Endothelial cell of umbilical vein (primary cell): ENCODE results near the gene SYNGR3. TPM values are rescaled to one million over a fixed set of nuclear protein-coding genes. Genes with fewer than 3 reads are reported as not detected.

Experiments
- BruUV-seq: library from RNA; stranded (reverse); fragments of 400-500 nt; replicated peaks from 2 replicates; lab custom pipeline; 2021; lab: Mats Ljungman, UMichigan
- CTCF ChIA-PET: fragments of 300-600, 350-600 bp; sonication (Branson Sonifier 250); formaldehyde crosslinking; loops from one replicate; lab custom pipeline; 2021; ENCODE audit warnings: antibody characterized with exemption, inconsistent platforms; lab: Charles Lee
- POLR2A ChIA-PET: fragments of 300-600, 350-600 bp; sonication (Branson Sonifier 250); formaldehyde crosslinking; loops from one replicate; lab custom pipeline; 2021; ENCODE audit warnings: antibody characterized with exemption, inconsistent platforms; lab: Charles Lee
- DNase-seq: peaks from one replicate; pipeline ENCODE4 v3.0.0-alpha.2; 2011; ENCODE audit warnings: low read depth, low spot score
- FAIRE-seq: peaks from 2 replicates; lab custom pipeline; 2011; peaks lifted over from hg19 to GRCh38; lab: Jason Lieb, UNC
- H2AFZ ChIP-seq: 2 replicates; pipeline ENCODE4 v1.6.0; 2012; ENCODE audit warnings: low read depth, low read length, control low read depth, inconsistent platforms
- H3K27ac ChIP-seq: 2 replicates; pipeline ENCODE4 v1.5.1; 2011; ENCODE audit warnings: low read depth, mild to moderate bottlenecking, control low read depth, low read length, moderate library complexity; ENCODE audit not compliant: insufficient read depth
- H3K27me3 ChIP-seq, 2 experiments: 2 replicates each; pipeline versions ENCODE4 v1.6.0 to v1.6.1; 2011; ENCODE audit warnings: low read length in 2 of 2, mixed read lengths in 1 of 2; ENCODE audit not compliant: control insufficient read depth in 2 of 2, insufficient read depth in 2 of 2
- H3K36me3 ChIP-seq, 2 experiments: 2 replicates in 1 of 2; 3 replicates in 1 of 2; pipeline ENCODE4 v1.5.1; 2011; ENCODE audit warnings: low read length in 2 of 2, mild to moderate bottlenecking in 1 of 2, moderate library complexity in 1 of 2; ENCODE audit not compliant: control insufficient read depth in 2 of 2, insufficient read depth in 2 of 2; ENCODE audit errors: extremely low read depth in 1 of 2
- H3K4me1 ChIP-seq: 3 replicates; pipeline ENCODE4 v1.5.1; 2011; ENCODE audit warnings: mild to moderate bottlenecking, low read length; ENCODE audit not compliant: control insufficient read depth, insufficient read depth; ENCODE audit errors: extremely low read depth
- H3K4me2 ChIP-seq: 2 replicates; pipeline ENCODE4 v1.6.1; 2011; ENCODE audit warnings: low read length, control low read depth, mixed read lengths; ENCODE audit not compliant: insufficient read depth
- H3K4me3 ChIP-seq, 3 experiments: fragments of 200-600 bp in 1 of 3; sonication (generic), shearing (Covaris generic) in 1 of 3; replicated peaks in 1 of 3; 2 replicates each; pipeline ENCODE4 v1.5.1; 2011 to 2016; ENCODE audit warnings: control low read depth in 3 of 3, low read length in 3 of 3, mild to moderate bottlenecking in 2 of 3, inconsistent platforms in 1 of 3, low read depth in 1 of 3, moderate library complexity in 1 of 3; ENCODE audit not compliant: insufficient read depth in 1 of 3
- H3K79me2 ChIP-seq: 2 replicates; pipeline ENCODE4 v1.6.0; 2012; ENCODE audit warnings: low read length, inconsistent platforms; ENCODE audit not compliant: control insufficient read depth, insufficient read depth
- H3K9ac ChIP-seq: replicated peaks from 2 replicates; pipeline ENCODE3; 2011; ENCODE audit warnings: low read length, control low read depth; ENCODE audit not compliant: insufficient read depth; ENCODE audit errors: extremely low read depth
- H3K9me1 ChIP-seq: replicated peaks from 3 replicates; pipeline ENCODE4 v1.6.0; 2011; ENCODE audit warnings: mild to moderate bottlenecking, low read length; ENCODE audit not compliant: control insufficient read depth, insufficient read depth; ENCODE audit errors: extremely low read depth
- H3K9me3 ChIP-seq: replicated peaks from 2 replicates; pipeline ENCODE4 v1.5.1; 2012; ENCODE audit warnings: low read length, inconsistent platforms; ENCODE audit not compliant: control insufficient read depth, insufficient read depth
- H4K20me1 ChIP-seq: replicated peaks from 2 replicates; pipeline ENCODE3; 2011; ENCODE audit warnings: mild to moderate bottlenecking, low read length; ENCODE audit not compliant: control insufficient read depth, insufficient read depth; ENCODE audit errors: extremely low read depth
- EZH2 ChIP-seq: IDR thresholded peaks from 2 replicates; pipeline ENCODE4 v1.6.1; 2012; ENCODE audit warnings: borderline replicate concordance, low read depth, mild to moderate bottlenecking, moderate library complexity, low read length, inconsistent platforms; ENCODE audit not compliant: severe bottlenecking
- FOS ChIP-seq: IDR thresholded peaks from 2 replicates; pipeline ENCODE4 v1.6.1; 2011; ENCODE audit warnings: mild to moderate bottlenecking, low read length, moderate library complexity, borderline replicate concordance; ENCODE audit not compliant: insufficient read depth
- GATA2 ChIP-seq: IDR thresholded peaks from 2 replicates; pipeline ENCODE4 v1.7.0; 2011; ENCODE audit warnings: low read depth, mild to moderate bottlenecking, moderate library complexity, mixed read lengths, low read length; ENCODE audit not compliant: insufficient read length, insufficient read depth
- JUN ChIP-seq: IDR thresholded peaks from 2 replicates; pipeline ENCODE4 v1.6.1; 2011; ENCODE audit warnings: borderline replicate concordance, low read depth; ENCODE audit not compliant: insufficient read length, insufficient read depth
- MYC ChIP-seq: IDR thresholded peaks from one replicate; pipeline ENCODE4 v1.6.1; 2011; ENCODE audit warnings: mild to moderate bottlenecking, low read depth, low read length
- POLR2A ChIP-seq: IDR thresholded peaks from 2 replicates; pipeline ENCODE4 v1.6.1; 2012; ENCODE audit warnings: low read depth, mild to moderate bottlenecking, control low read depth, low read length
- POLR2AphosphoS5 ChIP-seq: IDR thresholded peaks from 2 replicates; pipeline ENCODE4 v1.6.1; 2012; ENCODE audit warnings: low read depth, mild to moderate bottlenecking, control low read depth, low read length, moderate library complexity; ENCODE audit not compliant: insufficient read depth
- dilution Hi-C: fragments of 300-500 bp; cut with MboI; formaldehyde crosslinking; loops from one replicate; pipeline ENCODE4 v1.15.0; 2019; ENCODE audit warnings: low sequenced_read_pairs; ENCODE audit not compliant: extremely low pct_ligation_motif_present
- intact Hi-C: fragments of 100-400 bp; cut with micrococcal nuclease; formaldehyde crosslinking; loops from one replicate; pipeline ENCODE4 v1.10.0; 2022
- polyA plus RNA-seq, 4 experiments: library from polyadenylated mRNA; depleted of rRNA in 3 of 4; stranded (reverse) in 3 of 4; unstranded in 1 of 4; fragments of >200 nt; gene quantifications; 2 replicates each; pipeline versions ENCODE4 v1.2.1 to v1.2.3, GENCODE V29; 2011 to 2012; ENCODE audit warnings: missing spikeins in 1 of 4
- total RNA-seq: library from RNA; stranded (reverse); gene quantifications from 2 replicates; pipeline ENCODE4 v1.2.3, GENCODE V29; 2021
- TF ChIP-seq, protein P1 (sequence below), 2 donors: IDR thresholded peaks; 1 replicate in 1 of 2; 2 replicates in 1 of 2; pipeline ENCODE4 v1.5.1; 2011; ENCODE audit warnings: low read length in 2 of 2, mild to moderate bottlenecking in 2 of 2, moderate library complexity in 2 of 2, control low read depth in 1 of 2, inconsistent platforms in 1 of 2, low read depth in 1 of 2; ENCODE audit not compliant: insufficient read depth in 1 of 2; ENCODE audit errors: extremely low read depth in 1 of 2
- TF ChIP-seq, protein P2 (sequence below): IDR thresholded peaks from 2 replicates; pipeline ENCODE4 v1.6.1; 2011; ENCODE audit not compliant: insufficient read depth, insufficient read length

The SYNGR3 gene
- total and polyA plus RNA-seq, 2 donors (not counting 3 experiments of a cell fraction or from before 2014, with no cell fraction given): 0.95 to 1.4 TPM

DNA sequence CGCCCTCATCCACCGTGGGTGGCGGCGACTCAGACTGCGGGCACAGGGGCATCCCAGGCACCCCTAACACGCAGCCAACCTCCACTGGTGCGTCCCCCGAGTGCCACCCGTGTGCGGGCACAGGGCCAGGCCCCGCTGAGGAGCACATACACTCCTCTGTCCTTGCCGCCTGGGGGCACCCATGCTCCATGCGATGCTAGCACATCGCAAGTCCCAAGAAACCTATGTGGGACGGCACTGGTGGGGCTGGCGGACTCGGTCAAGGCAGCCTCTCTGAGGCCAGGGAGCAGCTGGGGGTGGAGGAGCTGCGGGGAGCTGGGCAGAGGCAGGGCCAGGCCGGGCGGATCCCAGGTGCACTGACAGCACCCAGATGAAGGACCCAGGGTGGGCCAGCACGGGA, 15.9 kb downstream of the SYNGR3 start:
- Histone ChIP-seq H3K4me1 (peaks cover 48% of the 10 kb centered on the region), H3K9ac (no peak overlapping the region), H2AFZ (no peak overlapping the region), H3K27ac (no peak overlapping the region), H3K27me3 (no peaks in the 10 kb centered on the region), H3K4me3 (no peak overlapping the region), H4K20me1 (no peaks in the 10 kb centered on the region), H3K9me1 (no peaks in the 10 kb centered on the region), H3K4me2 (no peak overlapping the region), H3K79me2 (peaks cover 72% of the 10 kb centered on the region), H3K9me3 (no peaks in the 10 kb centered on the region), H3K36me3 (peaks cover 0 to 27% of the 10 kb centered on the region in 2 experiments)
- DNase-seq (peak; percentile 45), FAIRE-seq (no peak)
- no peak for TF ChIP-seq JUN
- TF ChIP-seq, protein P1, sequence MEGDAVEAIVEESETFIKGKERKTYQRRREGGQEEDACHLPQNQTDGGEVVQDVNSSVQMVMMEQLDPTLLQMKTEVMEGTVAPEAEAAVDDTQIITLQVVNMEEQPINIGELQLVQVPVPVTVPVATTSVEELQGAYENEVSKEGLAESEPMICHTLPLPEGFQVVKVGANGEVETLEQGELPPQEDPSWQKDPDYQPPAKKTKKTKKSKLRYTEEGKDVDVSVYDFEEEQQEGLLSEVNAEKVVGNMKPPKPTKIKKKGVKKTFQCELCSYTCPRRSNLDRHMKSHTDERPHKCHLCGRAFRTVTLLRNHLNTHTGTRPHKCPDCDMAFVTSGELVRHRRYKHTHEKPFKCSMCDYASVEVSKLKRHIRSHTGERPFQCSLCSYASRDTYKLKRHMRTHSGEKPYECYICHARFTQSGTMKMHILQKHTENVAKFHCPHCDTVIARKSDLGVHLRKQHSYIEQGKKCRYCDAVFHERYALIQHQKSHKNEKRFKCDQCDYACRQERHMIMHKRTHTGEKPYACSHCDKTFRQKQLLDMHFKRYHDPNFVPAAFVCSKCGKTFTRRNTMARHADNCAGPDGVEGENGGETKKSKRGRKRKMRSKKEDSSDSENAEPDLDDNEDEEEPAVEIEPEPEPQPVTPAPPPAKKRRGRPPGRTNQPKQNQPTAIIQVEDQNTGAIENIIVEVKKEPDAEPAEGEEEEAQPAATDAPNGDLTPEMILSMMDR (IDR thresholded peaks at IDR 0.05; ENCODE audit: extremely low read depth in 1 of 2, insufficient read depth in 1 of 2, low read depth in 1 of 2, low read length in 2 of 2): peak; percentile 46 to 54
- dilution Hi-C loops: no loop called here
- ChIA-PET POLR2A (no interaction called here), CTCF (interaction anchor here (0.7 to 4.0 kb wide), 5 partner anchors 15 to 246 kb away, joined by 3 to 85 read pairs (median 6); partner anchors contain the start of gene NPW)
- no TSS peak for BruUV-seq
- intact Hi-C loops: loop anchor here (1.0 kb wide), 2 partner anchors 148 to 246 kb away; partner anchors contain the start of gene ECI1

DNA sequence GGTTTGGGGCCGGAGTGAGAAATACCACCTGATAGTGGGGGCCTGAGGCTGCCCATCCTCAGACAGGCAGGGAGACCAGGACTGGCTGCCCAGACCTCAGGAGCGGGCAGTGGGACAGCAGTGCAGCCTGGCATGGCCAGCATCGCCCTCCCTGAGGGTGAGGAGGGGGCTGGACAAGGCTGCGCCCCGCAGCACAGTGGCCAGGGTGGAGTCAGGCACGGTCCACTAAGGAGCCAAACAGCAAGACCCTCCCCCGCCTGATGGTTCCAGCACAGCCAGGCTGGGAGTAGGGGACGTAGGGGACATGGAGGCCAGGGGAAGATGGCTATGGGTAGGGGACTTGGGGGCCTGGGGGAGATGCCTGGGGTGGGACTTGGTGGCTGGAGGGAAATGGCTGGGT, 16.5 kb downstream of the SYNGR3 start:
- dilution Hi-C loops (no loop called here), intact Hi-C loops (no loop called here)
- H3K36me3 ChIP-seq: peaks cover 0 to 20% of the 10 kb centered on the region in 2 experiments
- TF ChIP-seq, protein P2, sequence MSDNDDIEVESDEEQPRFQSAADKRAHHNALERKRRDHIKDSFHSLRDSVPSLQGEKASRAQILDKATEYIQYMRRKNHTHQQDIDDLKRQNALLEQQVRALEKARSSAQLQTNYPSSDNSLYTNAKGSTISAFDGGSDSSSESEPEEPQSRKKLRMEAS: no peak
- TF ChIP-seq POLR2A: no peak
- no peak for TF ChIP-seq FOS
- no peak for TF ChIP-seq GATA2
- TF ChIP-seq MYC: no peak
- TF ChIP-seq JUN: no peak
- TF ChIP-seq, protein P1 (IDR thresholded peaks at IDR 0.05; ENCODE audit: extremely low read depth in 1 of 2, insufficient read depth in 1 of 2, low read depth in 1 of 2, low read length in 2 of 2): no peak
- TF ChIP-seq EZH2: no peak
- no peak for TF ChIP-seq POLR2AphosphoS5
- no peak overlapping the region for H2AFZ ChIP-seq
- no peaks in the 10 kb centered on the region for H3K9me1 ChIP-seq
- H3K9me3 ChIP-seq: no peaks in the 10 kb centered on the region
- H3K27ac ChIP-seq: no peak overlapping the region
- H3K79me2 ChIP-seq: peaks cover 72% of the 10 kb centered on the region
- ChIA-PET CTCF (interaction anchor here (1.4 to 4.0 kb wide), 3 partner anchors 134 to 246 kb away, joined by 3 to 85 read pairs (median 14); no protein-coding TSS in a partner anchor), POLR2A (no interaction called here)
- no peak overlapping the region for H3K9ac ChIP-seq
- no peak overlapping the region for H3K4me3 ChIP-seq
- FAIRE-seq (no peak), DNase-seq (no peak)
- H4K20me1 ChIP-seq: no peaks in the 10 kb centered on the region
- no peak overlapping the region for H3K4me2 ChIP-seq
- H3K27me3 ChIP-seq: no peaks in the 10 kb centered on the region
- BruUV-seq: no TSS peak
- H3K4me1 ChIP-seq: peaks cover 48% of the 10 kb centered on the region
